Neural cell (in vitro differentiated cells): Measurements from ENCODE around the gene RBBP8NL.

Experiments
- EP300 ChIP-seq: fragments of 450-650 bp; conservative IDR thresholded peaks from 2 replicates; pipeline ENCODE4 v1.6.1; 2014; ENCODE audit warnings: antibody characterized with exemption, mild to moderate bottlenecking, moderate library complexity; ENCODE audit not compliant: poor library complexity, severe bottlenecking
- TF ChIP-seq, protein P1 (sequence below): fragments of 450-650 bp; IDR thresholded peaks from 2 replicates; pipeline ENCODE4 v1.5.1; 2014; ENCODE audit warnings: antibody characterized with exemption, mild to moderate bottlenecking, moderate library complexity; ENCODE audit not compliant: poor library complexity, severe bottlenecking
- TF ChIP-seq, protein P2 (sequence below): IDR thresholded peaks from 2 replicates; pipeline ENCODE4 v1.6.1; 2012; ENCODE audit warnings: borderline replicate concordance

DNA sequence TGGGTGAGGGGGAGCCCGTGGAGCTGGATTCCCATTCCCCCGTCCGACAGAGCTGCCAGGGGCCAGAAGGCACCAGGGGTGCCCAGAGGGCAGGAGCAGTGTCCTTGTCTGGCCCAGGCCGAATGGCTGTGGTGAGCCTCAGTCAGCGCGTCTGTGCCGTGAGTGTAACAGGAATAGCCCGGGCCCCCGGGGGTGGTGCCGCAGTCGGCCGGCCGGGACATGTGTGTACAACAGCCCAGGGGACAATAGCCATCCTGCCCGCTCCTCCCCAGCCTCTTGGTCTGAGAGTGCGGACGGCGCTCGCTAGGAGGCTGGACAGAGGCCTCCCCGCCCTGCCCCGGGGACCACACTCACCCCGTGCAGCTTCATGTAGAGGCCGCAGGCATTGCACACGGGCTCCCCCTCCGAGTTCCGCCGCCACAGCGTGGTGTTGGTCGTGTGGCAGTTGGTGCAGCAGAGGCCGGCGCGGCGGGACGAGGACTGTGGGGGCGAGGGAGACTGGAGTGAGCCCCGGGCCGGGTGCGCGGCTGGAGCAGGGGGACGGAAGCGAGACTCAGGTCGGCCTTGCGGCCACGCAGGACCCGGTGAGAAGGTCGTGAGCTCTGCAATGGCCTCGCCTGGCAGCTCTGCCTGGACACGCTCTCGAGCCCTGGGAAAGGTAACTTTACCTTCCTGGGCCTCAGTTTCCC is 38.9 kb upstream of the RBBP8NL start:
- TF ChIP-seq, protein P1, sequence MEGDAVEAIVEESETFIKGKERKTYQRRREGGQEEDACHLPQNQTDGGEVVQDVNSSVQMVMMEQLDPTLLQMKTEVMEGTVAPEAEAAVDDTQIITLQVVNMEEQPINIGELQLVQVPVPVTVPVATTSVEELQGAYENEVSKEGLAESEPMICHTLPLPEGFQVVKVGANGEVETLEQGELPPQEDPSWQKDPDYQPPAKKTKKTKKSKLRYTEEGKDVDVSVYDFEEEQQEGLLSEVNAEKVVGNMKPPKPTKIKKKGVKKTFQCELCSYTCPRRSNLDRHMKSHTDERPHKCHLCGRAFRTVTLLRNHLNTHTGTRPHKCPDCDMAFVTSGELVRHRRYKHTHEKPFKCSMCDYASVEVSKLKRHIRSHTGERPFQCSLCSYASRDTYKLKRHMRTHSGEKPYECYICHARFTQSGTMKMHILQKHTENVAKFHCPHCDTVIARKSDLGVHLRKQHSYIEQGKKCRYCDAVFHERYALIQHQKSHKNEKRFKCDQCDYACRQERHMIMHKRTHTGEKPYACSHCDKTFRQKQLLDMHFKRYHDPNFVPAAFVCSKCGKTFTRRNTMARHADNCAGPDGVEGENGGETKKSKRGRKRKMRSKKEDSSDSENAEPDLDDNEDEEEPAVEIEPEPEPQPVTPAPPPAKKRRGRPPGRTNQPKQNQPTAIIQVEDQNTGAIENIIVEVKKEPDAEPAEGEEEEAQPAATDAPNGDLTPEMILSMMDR = no peak
- TF ChIP-seq EP300 = no peak
- TF ChIP-seq, protein P2, sequence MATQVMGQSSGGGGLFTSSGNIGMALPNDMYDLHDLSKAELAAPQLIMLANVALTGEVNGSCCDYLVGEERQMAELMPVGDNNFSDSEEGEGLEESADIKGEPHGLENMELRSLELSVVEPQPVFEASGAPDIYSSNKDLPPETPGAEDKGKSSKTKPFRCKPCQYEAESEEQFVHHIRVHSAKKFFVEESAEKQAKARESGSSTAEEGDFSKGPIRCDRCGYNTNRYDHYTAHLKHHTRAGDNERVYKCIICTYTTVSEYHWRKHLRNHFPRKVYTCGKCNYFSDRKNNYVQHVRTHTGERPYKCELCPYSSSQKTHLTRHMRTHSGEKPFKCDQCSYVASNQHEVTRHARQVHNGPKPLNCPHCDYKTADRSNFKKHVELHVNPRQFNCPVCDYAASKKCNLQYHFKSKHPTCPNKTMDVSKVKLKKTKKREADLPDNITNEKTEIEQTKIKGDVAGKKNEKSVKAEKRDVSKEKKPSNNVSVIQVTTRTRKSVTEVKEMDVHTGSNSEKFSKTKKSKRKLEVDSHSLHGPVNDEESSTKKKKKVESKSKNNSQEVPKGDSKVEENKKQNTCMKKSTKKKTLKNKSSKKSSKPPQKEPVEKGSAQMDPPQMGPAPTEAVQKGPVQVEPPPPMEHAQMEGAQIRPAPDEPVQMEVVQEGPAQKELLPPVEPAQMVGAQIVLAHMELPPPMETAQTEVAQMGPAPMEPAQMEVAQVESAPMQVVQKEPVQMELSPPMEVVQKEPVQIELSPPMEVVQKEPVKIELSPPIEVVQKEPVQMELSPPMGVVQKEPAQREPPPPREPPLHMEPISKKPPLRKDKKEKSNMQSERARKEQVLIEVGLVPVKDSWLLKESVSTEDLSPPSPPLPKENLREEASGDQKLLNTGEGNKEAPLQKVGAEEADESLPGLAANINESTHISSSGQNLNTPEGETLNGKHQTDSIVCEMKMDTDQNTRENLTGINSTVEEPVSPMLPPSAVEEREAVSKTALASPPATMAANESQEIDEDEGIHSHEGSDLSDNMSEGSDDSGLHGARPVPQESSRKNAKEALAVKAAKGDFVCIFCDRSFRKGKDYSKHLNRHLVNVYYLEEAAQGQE = no peak
